NT2/D1 (cell line): ENCODE results near the gene SLC25A46.
"Not testable (repeated sequence)": the region's sequence is repeated elsewhere in the genome, so short reads cannot be mapped to it uniquely, and the experiment has no call there.

Experiments
- DNase-seq: peaks from one replicate; pipeline ENCODE4 v3.0.0-alpha.2; 2011; ENCODE audit warnings: low read depth, low spot score
- H3K27me3 ChIP-seq: 2 replicates; pipeline ENCODE4 v1.6.0; 2011; ENCODE audit warnings: mild to moderate bottlenecking; ENCODE audit not compliant: insufficient read length, insufficient read depth
- H3K36me3 ChIP-seq: 2 replicates; pipeline ENCODE4 v1.6.1; 2011; ENCODE audit warnings: mild to moderate bottlenecking, low read length, mixed read lengths; ENCODE audit not compliant: insufficient read depth, insufficient read length
- H3K4me1 ChIP-seq: 2 replicates; pipeline ENCODE4 v1.5.1; 2011; ENCODE audit not compliant: insufficient read depth, insufficient read length
- H3K4me3 ChIP-seq: 2 replicates; pipeline ENCODE4 v1.5.1; 2011; ENCODE audit warnings: low read depth; ENCODE audit not compliant: insufficient read length
- H3K9ac ChIP-seq: 2 replicates; pipeline ENCODE4 v1.6.0; 2011; ENCODE audit warnings: low read depth; ENCODE audit not compliant: insufficient read length
- H3K9me3 ChIP-seq: 2 replicates; pipeline ENCODE4 v1.5.1; 2011; ENCODE audit warnings: mild to moderate bottlenecking, low read length; ENCODE audit not compliant: insufficient read depth
- SUZ12 ChIP-seq: IDR thresholded peaks from 2 replicates; pipeline ENCODE4 v1.6.1; 2011; ENCODE audit not compliant: insufficient read length, insufficient read depth; ENCODE audit errors: extremely low read depth
- YY1 ChIP-seq: IDR thresholded peaks from 2 replicates; pipeline ENCODE4 v1.6.1; 2011; ENCODE audit not compliant: insufficient read length, insufficient read depth
- ZNF274 ChIP-seq: IDR thresholded peaks from 2 replicates; pipeline ENCODE4 v1.6.1; 2011; ENCODE audit warnings: mild to moderate bottlenecking, low read depth, low read length

SLC25A46 gene

DNA sequence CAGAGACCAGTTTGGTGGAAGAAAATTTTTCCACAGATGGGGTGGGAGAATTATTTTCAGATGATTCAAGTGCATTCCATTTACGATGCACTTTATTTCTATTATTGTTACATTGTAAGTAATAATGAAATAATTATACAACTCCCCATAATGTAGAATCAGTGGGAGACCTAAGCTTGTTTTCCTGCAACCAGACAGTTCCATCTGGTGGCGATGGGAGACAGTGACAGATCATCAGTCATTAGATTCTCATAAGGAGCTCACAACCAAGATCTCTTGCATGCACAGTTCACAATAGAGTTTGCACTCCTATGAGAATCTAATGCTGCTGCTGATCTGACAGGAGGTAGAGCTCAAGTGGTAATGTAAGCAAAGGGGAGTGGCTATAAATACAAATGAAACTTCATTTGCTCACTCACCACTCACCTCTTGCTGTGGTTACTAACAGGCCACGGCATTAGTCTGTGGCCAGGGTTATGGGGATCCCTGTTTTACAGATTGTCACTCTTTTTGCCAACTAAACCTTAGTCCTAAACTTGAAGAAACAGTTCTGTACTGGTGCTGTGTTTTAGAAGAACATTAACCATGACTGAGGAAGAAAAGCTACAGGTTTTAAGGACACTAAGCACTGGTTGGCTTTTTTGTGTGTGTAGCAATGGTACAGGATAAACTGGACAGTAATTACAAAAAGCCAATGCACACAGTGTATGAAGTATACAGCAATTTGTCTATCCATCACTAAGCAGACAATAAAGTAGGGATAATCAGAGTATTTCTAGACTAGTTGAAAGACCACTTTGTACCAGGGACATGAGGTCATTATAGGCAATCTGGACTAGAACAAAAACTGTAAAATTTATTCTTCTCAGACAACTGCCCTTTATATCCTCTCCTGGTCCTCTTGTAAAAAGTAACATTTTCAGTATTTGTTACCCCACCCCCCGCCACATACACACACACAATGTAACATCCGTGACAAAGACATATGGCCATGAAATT is 22.3 kb upstream of the SLC25A46 start:
- Histone ChIP-seq H3K36me3 (no peaks in the 10 kb centered on the region), H3K4me3 (no peak overlapping the region), H3K27me3 (no peaks in the 10 kb centered on the region), H3K9me3 (no peaks in the 10 kb centered on the region), H3K9ac (no peak overlapping the region), H3K4me1 (no peaks in the 10 kb centered on the region)
- no peak for DNase-seq
- TF ChIP-seq ZNF274: no peak
- no peak for TF ChIP-seq YY1
- no peak for TF ChIP-seq SUZ12

GRCh38 chr5:110718311-110718710 is 20.5 kb upstream of the SLC25A46 start:
- no peaks in the 10 kb centered on the region for H3K27me3 ChIP-seq
- no peaks in the 10 kb centered on the region for H3K9me3 ChIP-seq
- H3K4me3 ChIP-seq: no peak overlapping the region
- H3K36me3 ChIP-seq: no peaks in the 10 kb centered on the region
- TF ChIP-seq ZNF274: no peak
- TF ChIP-seq YY1: no peak
- TF ChIP-seq SUZ12: no peak
- DNase-seq: no peak
- no peak overlapping the region for H3K9ac ChIP-seq
- no peaks in the 10 kb centered on the region for H3K4me1 ChIP-seq

- H3K9me3 ChIP-seq: no peaks in the 10 kb centered on the region
- peak; percentile 28 for DNase-seq
- no peak for TF ChIP-seq YY1
- TF ChIP-seq SUZ12: no peak
- no peak for TF ChIP-seq ZNF274
- no peaks in the 10 kb centered on the region for H3K4me1 ChIP-seq
- no peak within 1 kb of the TSS for H3K9ac ChIP-seq
- peak within 1 kb of the TSS; percentile 55 for H3K4me3 ChIP-seq
- no peaks in the 10 kb centered on the region for H3K36me3 ChIP-seq
- H3K27me3 ChIP-seq: no peaks in the 10 kb centered on the region
Measured at GRCh38 chr5:110726249-110727024, 12.4 kb upstream of the SLC25A46 start, which contains the start of gene TMEM232. Gene TMEM232 (minus strand): TSS chr5:110726671. CDS start chr5:110667352, 59,319 bp downstream.

GRCh38 chr5:110727025-110727314 is 11.8 kb upstream of the SLC25A46 start:
- H3K4me3 ChIP-seq: peak overlapping the region; percentile 55
- H3K27me3 ChIP-seq: no peaks in the 10 kb centered on the region
- no peak overlapping the region for H3K9ac ChIP-seq
- no peaks in the 10 kb centered on the region for H3K4me1 ChIP-seq
- DNase-seq: no peak
- no peaks in the 10 kb centered on the region; the same call in 1 of the 2 replicates for H3K9me3 ChIP-seq
- TF ChIP-seq ZNF274 (no peak), SUZ12 (no peak)
- H3K36me3 ChIP-seq: no peaks in the 10 kb centered on the region

- DNase-seq, H3K36me3 ChIP-seq, H3K9ac ChIP-seq, H3K27me3 ChIP-seq, H3K4me3 ChIP-seq, H3K9me3 ChIP-seq, H3K4me1 ChIP-seq: not testable (repeated sequence)
Measured at GRCh38 chr5:110731499-110731898, 7.3 kb upstream of the SLC25A46 start.

GRCh38 chr5:110734101-110734500 is 4.7 kb upstream of the SLC25A46 start:
- H3K27me3 ChIP-seq: no peaks in the 10 kb centered on the region
- no peaks in the 10 kb centered on the region for H3K4me1 ChIP-seq
- H3K9ac ChIP-seq: no peak overlapping the region
- TF ChIP-seq SUZ12 (no peak), ZNF274 (no peak), YY1 (no peak)
- H3K4me3 ChIP-seq: no peak overlapping the region
- H3K36me3 ChIP-seq: no peaks in the 10 kb centered on the region
- no peaks in the 10 kb centered on the region; the same call in 1 of the 2 replicates for H3K9me3 ChIP-seq
- no peak for DNase-seq

DNA sequence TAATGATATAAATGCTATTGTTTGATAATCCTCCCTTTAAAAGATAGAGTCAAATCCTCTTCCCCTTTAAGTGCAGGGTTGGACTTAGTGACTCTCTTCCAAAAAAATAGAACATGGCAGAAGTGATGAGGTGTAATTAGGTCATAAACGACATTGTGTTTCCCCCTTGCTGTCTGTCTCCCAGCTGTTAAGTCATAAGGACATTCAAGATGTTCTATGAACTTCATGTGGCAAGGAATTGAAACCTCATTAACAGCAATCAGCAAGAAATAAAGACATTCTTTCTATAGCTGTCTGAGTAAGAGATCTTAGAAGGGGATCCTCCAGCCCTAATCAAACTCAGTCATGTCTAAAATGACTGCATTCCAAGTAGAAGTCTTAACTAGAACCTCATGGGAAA is 3.3 kb upstream of the SLC25A46 start:
- TF ChIP-seq SUZ12: no peak
- no peak for TF ChIP-seq ZNF274
- TF ChIP-seq YY1: no peak
- H3K36me3 ChIP-seq: no peaks in the 10 kb centered on the region
- H3K9ac ChIP-seq: no peak overlapping the region
- H3K4me3 ChIP-seq: no peak overlapping the region
- H3K9me3 ChIP-seq: no peaks in the 10 kb centered on the region; the same call in 1 of the 2 replicates
- H3K27me3 ChIP-seq: no peaks in the 10 kb centered on the region
- H3K4me1 ChIP-seq: no peaks in the 10 kb centered on the region
- DNase-seq: no peak
